GM12878 (cell line): ENCODE data around the gene DUSP8. TPM values are rescaled to one million over a fixed set of nuclear protein-coding genes. Genes with fewer than 3 reads are reported as not detected.
"Not testable (repeated sequence)": the region's sequence is repeated elsewhere in the genome, so short reads cannot be mapped to it uniquely, and the experiment has no call there.

Experiments
- ATAC-seq: fragments of 200-7000 bp; cut with Tn5 transposase; 3 replicates; pipeline ENCODE4 v1.9.1; 2020; ENCODE audit warnings: mild to moderate bottlenecking, moderate library complexity
- BruUV-seq: library from RNA; stranded (reverse); fragments of 400-500 nt; replicated peaks from 2 replicates; lab custom pipeline; 2021; lab: Mats Ljungman, UMichigan
- CTCF ChIA-PET: fragments of 300-600 bp; sonication (Branson Sonifier 250); formaldehyde crosslinking; extraction: SDS; loops from one replicate; lab custom pipeline; 2021; ENCODE audit warnings: inconsistent platforms; lab: Yijun Ruan, JAX
- POLR2A ChIA-PET: fragments of 350-600 bp; formaldehyde crosslinking; extraction: SDS; loops from one replicate; lab custom pipeline; 2021; ENCODE audit warnings: inconsistent platforms; lab: Charles Lee
- RAD21 ChIA-PET: fragments of 300-600 bp; sonication (Branson Sonifier 250); formaldehyde crosslinking; loops from one replicate; lab custom pipeline; 2023; ENCODE audit warnings: antibody characterized with exemption; ENCODE audit not compliant: unreplicated experiment; lab: Charles Lee
- SMC1A ChIA-PET: fragments of 300-600 bp; sonication (Branson Sonifier 250); formaldehyde crosslinking; loops from one replicate; lab custom pipeline; 2023; ENCODE audit not compliant: unreplicated experiment, uncharacterized antibody; lab: Charles Lee
- DNase-seq: peaks from one replicate; pipeline ENCODE4 v3.0.0-alpha.2; 2011; ENCODE audit warnings: low read depth, low spot score
- FAIRE-seq: peaks from 3 replicates; lab custom pipeline; 2011; peaks lifted over from hg19 to GRCh38; lab: Jason Lieb, UNC
- H2AFZ ChIP-seq: 2 replicates; pipeline ENCODE4 v1.6.0; 2011; ENCODE audit warnings: low read depth, low read length, control low read depth; ENCODE audit not compliant: control insufficient read depth
- H3K27ac ChIP-seq: 2 replicates; pipeline ENCODE4 v1.5.1; 2011; ENCODE audit warnings: control low read depth; ENCODE audit not compliant: control insufficient read depth, insufficient read depth
- H3K27me3 ChIP-seq, 2 experiments: replicated peaks in 1 of 2; 2 replicates each; pipeline versions ENCODE4 v1.6.0 to v1.6.1; 2011; ENCODE audit warnings: low read length in 1 of 2; ENCODE audit not compliant: control insufficient read depth in 2 of 2, insufficient read depth in 2 of 2
- H3K36me3 ChIP-seq, 2 experiments: 2 replicates each; pipeline ENCODE4 v1.5.1; 2011; ENCODE audit warnings: low read length in 1 of 2; ENCODE audit not compliant: control insufficient read depth in 2 of 2, insufficient read depth in 2 of 2
- H3K4me1 ChIP-seq: 2 replicates; pipeline ENCODE4 v1.6.1; 2011; ENCODE audit warnings: mild to moderate bottlenecking, low read length, moderate library complexity, mixed read lengths; ENCODE audit not compliant: control insufficient read depth, insufficient read depth
- H3K4me2 ChIP-seq: 2 replicates; pipeline ENCODE4 v1.6.0; 2011; ENCODE audit warnings: control low read depth; ENCODE audit not compliant: control insufficient read depth, insufficient read depth
- H3K4me3 ChIP-seq: fragments of 200-600 bp; sonication (generic); 2 replicates; pipeline ENCODE4 v1.5.1; 2016
- H3K79me2 ChIP-seq: 2 replicates; pipeline ENCODE4 v1.6.0; 2011; ENCODE audit warnings: low read length; ENCODE audit not compliant: control insufficient read depth, insufficient read depth
- H3K9ac ChIP-seq: 2 replicates; pipeline ENCODE4 v1.8.0; 2011; ENCODE audit warnings: low read length, control low read depth, mixed read lengths; ENCODE audit not compliant: control insufficient read depth, insufficient read depth
- H3K9me3 ChIP-seq: replicated peaks from 3 replicates; pipeline ENCODE4 v1.5.1; 2011; ENCODE audit warnings: mild to moderate bottlenecking, low read length; ENCODE audit not compliant: control insufficient read depth, insufficient read depth
- H4K20me1 ChIP-seq: 2 replicates; pipeline ENCODE4 v1.6.0; 2011; ENCODE audit not compliant: control insufficient read depth, insufficient read depth
- FOS ChIP-seq: IDR thresholded peaks from 3 replicates; pipeline ENCODE4 v1.6.1; 2011; ENCODE audit warnings: borderline replicate concordance; ENCODE audit not compliant: insufficient read length; ENCODE audit errors: extremely low read depth
- WGBS: methylation state at CpG from one replicate; pipeline ENCODE4 v1.1.6; 2016; ENCODE audit warnings: low lambda C conversion rate; ENCODE audit not compliant: insufficient replicate concordance, insufficient coverage; ENCODE audit errors: missing lambda C conversion rate; 5-methylcytosine and 5-hydroxymethylcytosine counted together
- in situ Hi-C: fragments of 300-500 bp; cut with MboI; formaldehyde crosslinking; loops from 9 replicates; pipeline ENCODE4 v1.14.3; 2018; ENCODE audit warnings: mixed read lengths
- intact Hi-C: fragments of 100-400 bp; cut with micrococcal nuclease; formaldehyde crosslinking; loops from one replicate; pipeline ENCODE4 v1.14.2; 2022; ENCODE audit not compliant: unreplicated experiment
- polyA plus RNA-seq, 11 experiments: library from polyadenylated mRNA; depleted of rRNA in 4 of 11; unstranded in 6 of 11; stranded (reverse) in 5 of 11; fragments of >200 nt; fragmentation: Nextera tagmentation in 4 of 11; fragmentation: Illumina TruSeq in 1 of 11; extraction: Ambion mirVana in 4 of 11; extraction: Trizol in 1 of 11; gene quantifications; 1 replicate in 1 of 11; 2 replicates in 10 of 11; pipeline versions ENCODE4 v1.2.1 to v1.2.3, GENCODE V29; 2011 to 2016; ENCODE audit warnings: inconsistent platforms in 2 of 11, missing spikeins in 2 of 11, low read depth in 1 of 11
- total RNA-seq, 4 experiments: library from RNA; depleted of rRNA in 3 of 4; stranded (reverse); fragments of >200 nt in 3 of 4; fragmentation: Illumina TruSeq in 1 of 4; extraction: Trizol in 1 of 4; gene quantifications; 2 replicates each; pipeline versions ENCODE4 v1.2.1 to v1.2.3, GENCODE V29; 2013 to 2021

The DUSP8 gene
- total and polyA plus RNA-seq, 10 of the 15 experiments (the other 5 are each of a cell fraction or from before 2014, with no cell fraction given): 0.04 to 1.7 (median 0.26) TPM; not detected in 6

DNA sequence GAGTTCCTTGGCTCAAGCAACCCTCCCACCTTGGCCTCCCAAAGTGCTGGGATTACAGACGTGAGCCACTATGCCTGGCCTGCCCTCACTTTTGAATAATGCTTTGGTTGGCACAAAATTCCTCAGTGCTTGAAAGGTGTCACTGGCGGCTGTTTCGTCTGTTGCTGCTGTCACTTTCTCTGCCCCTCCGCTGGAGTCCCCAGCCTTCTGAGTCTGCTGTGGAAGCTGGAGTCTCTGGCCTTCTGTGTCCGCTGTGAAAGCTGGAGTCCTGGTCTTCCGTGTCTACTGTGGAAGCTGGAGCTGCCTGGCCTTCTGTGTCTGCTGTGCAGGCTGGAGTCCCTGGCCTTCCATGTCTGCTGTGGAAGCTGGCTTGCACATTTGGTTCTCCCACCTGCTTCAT is 17.9 kb upstream of the DUSP8 start:
- ATAC-seq: no peak
- in situ Hi-C loops: no loop called here
- POLR2A ChIA-PET: no interaction called here
- RAD21 ChIA-PET: no interaction called here
- WGBS: 69% methylated on average over 6 of the region's 6 CpGs
- H3K27me3 ChIP-seq: no peaks in the 10 kb centered on the region; a peak in 1 of 4 replicates
- TF ChIP-seq FOS: no peak
- TF ChIP-seq, all 136 proteins: peak for 0
- no peaks in the 10 kb centered on the region for H3K36me3 ChIP-seq
- H3K9ac ChIP-seq: no peak overlapping the region
- H3K4me3 ChIP-seq: no peak overlapping the region
- no peaks in the 10 kb centered on the region for H4K20me1 ChIP-seq
- H3K4me2 ChIP-seq: no peak overlapping the region
- H3K9me3 ChIP-seq: no peaks in the 10 kb centered on the region; the same call in 2 of the 3 replicates
- ChIA-PET CTCF (interaction anchor here (1.2 to 1.9 kb wide), 2 partner anchors 15 to 37 kb away, joined by 3 to 4 read pairs; no protein-coding TSS in a partner anchor), SMC1A (no interaction called here)
- no peak for DNase-seq
- no TSS peak for BruUV-seq
- H2AFZ ChIP-seq: no peak overlapping the region
- no peaks in the 10 kb centered on the region for H3K4me1 ChIP-seq
- intact Hi-C loops: no loop called here
- no peaks in the 10 kb centered on the region for H3K79me2 ChIP-seq
- no peak overlapping the region for H3K27ac ChIP-seq
- no peak for FAIRE-seq

DNA sequence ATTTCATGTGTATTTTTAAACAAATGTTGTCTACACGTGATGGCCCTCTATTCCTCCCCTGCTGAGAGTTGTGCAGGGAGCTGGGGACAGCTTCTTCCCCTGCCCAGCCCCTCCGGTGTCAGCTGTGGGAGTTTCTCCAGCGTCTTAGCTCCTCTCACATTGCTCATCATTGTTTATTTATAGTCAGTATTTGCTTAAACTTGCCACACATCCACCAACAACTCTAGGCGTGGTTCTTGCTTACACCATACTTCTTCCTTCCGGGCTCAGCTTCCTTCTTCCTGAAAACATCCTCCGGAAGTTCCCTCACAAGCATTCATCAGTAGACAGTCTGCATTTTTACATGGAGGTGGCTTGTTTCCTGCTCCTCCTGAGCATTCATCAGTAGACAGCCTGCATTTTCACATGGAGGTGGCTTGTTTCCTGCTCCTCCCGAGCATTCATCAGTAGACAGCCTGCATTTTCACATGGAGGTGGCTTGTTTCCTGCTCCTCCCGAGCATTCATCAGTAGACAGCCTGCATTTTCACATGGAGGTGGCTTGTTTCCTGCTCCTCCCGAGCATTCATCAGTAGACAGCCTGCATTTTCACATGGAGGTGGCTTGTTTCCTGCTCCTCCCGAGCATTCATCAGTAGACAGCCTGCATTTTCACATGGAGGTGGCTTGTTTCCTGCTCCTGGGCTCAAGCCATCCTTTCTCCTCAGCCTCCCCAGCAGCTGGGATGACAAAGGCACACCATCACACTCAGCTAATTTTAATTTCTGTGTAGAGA is 17.3 kb upstream of the DUSP8 start:
- H3K27ac ChIP-seq, H3K36me3 ChIP-seq, H4K20me1 ChIP-seq, H3K9ac ChIP-seq, H3K27me3 ChIP-seq, H3K4me2 ChIP-seq, H3K4me3 ChIP-seq, FAIRE-seq, BruUV-seq, POLR2A ChIA-PET, H3K9me3 ChIP-seq, H3K79me2 ChIP-seq, DNase-seq, intact Hi-C loops, H3K4me1 ChIP-seq, RAD21 ChIA-PET, in situ Hi-C loops, SMC1A ChIA-PET, H2AFZ ChIP-seq, ATAC-seq: not testable (repeated sequence)
- CTCF ChIA-PET: interaction anchor here (1.2 to 1.9 kb wide), 4 partner anchors 11 to 135 kb away, joined by 3 to 4 read pairs (median 4); no protein-coding TSS in a partner anchor
- 2% methylated on average over 7 of the region's 10 CpGs for WGBS
